Transverse colon (tissue), 4 donors: ENCODE measurements around the gene APPL1. TPM values are rescaled to one million over a fixed set of nuclear protein-coding genes. Genes with fewer than 3 reads are reported as not detected.
"Not testable (repeated sequence)": the region's sequence is repeated elsewhere in the genome, so short reads cannot be mapped to it uniquely, and the experiment has no call there.

ENCODE experiments used
- DNase-seq: peaks from one replicate; pipeline ENCODE4 v3.0.0-alpha.2; 2019
- H3K27ac ChIP-seq, 4 donors: fragments of 200-600 bp; sonication (generic); 2 replicates each; pipeline ENCODE4 v1.5.1; 2016 to 2018; ENCODE audit warnings: inconsistent platforms in 4 of 4
- H3K27me3 ChIP-seq: fragments of 200-600 bp; sonication (generic); 2 replicates; pipeline ENCODE4 v1.5.1; 2017; ENCODE audit warnings: inconsistent platforms
- H3K36me3 ChIP-seq, 4 donors: fragments of 200-600 bp; sonication (generic); 2 replicates each; pipeline ENCODE4 v1.5.1; 2017 to 2019; ENCODE audit warnings: inconsistent platforms in 4 of 4
- H3K4me1 ChIP-seq, 4 donors: fragments of 200-600 bp; sonication (generic); 2 replicates each; pipeline ENCODE4 v1.5.1; 2017 to 2020; ENCODE audit warnings: inconsistent platforms in 4 of 4
- H3K4me3 ChIP-seq, 4 donors: fragments of 200-600 bp; sonication (generic); 1 replicate in 1 of 4; 2 replicates in 3 of 4; pipeline versions ENCODE4 v1.5.1 to v1.6.1; 2017 to 2019; ENCODE audit warnings: inconsistent platforms in 4 of 4
- H3K9me3 ChIP-seq, 2 donors: fragments of 200-600 bp; sonication (generic); 2 replicates each; pipeline ENCODE4 v1.5.1; 2017 to 2019; ENCODE audit warnings: inconsistent platforms in 2 of 2
- CTCF ChIP-seq, 5 experiments: fragments of 200-600 bp in 3 of 5; fragments of 450-650 bp in 2 of 5; sonication (generic) in 3 of 5; IDR thresholded peaks; 1 replicate in 2 of 5; 2 replicates in 3 of 5; pipeline ENCODE4 v1.5.1; 2016 to 2017; ENCODE audit warnings: antibody characterized with exemption in 5 of 5, inconsistent platforms in 3 of 5, mild to moderate bottlenecking in 2 of 5, moderate library complexity in 1 of 5
- EP300 ChIP-seq: sonication (generic); formaldehyde crosslinking; IDR thresholded peaks from one replicate; pipeline ENCODE4 v1.6.1; 2017; ENCODE audit warnings: antibody characterized with exemption, low read depth
- POLR2A ChIP-seq: fragments of 450-650 bp; IDR thresholded peaks from one replicate; pipeline ENCODE4 v1.6.1; 2016; ENCODE audit warnings: antibody characterized with exemption, mild to moderate bottlenecking, moderate library complexity
- POLR2AphosphoS5 ChIP-seq, 3 donors: sonication (generic); formaldehyde crosslinking; IDR thresholded peaks; one replicate each; pipeline ENCODE4 v1.6.1; 2016; ENCODE audit warnings: antibody characterized with exemption in 3 of 3
- WGBS, 2 donors: methylation state at CpG; one replicate each; pipeline ENCODE4 v1.1.5; 2018; ENCODE audit warnings: low coverage in 1 of 2; 5-methylcytosine and 5-hydroxymethylcytosine counted together
- in situ Hi-C, 4 donors: fragments of 200-750 bp; cut with MboI; loops; one replicate each; pipeline versions ENCODE4 v1.15.0 to v1.15.1; 2017; ENCODE audit warnings: low sequenced_read_pairs in 3 of 4, low pct_ligation_motif_present in 1 of 4, low pct_unique_long_range_greater_than_20kb in 1 of 4
- intact Hi-C: fragments of 100-400 bp; cut with DNase I; formaldehyde crosslinking; loops from one replicate; pipeline ENCODE4 v1.15.1; 2023; ENCODE audit warnings: low total_unique reads
- total RNA-seq, 4 donors: library from RNA; depleted of rRNA; stranded (reverse); fragments of >200 nt; gene quantifications; one replicate each; pipeline ENCODE4 v1.1.0, GENCODE V29; 2016

APPL1 gene
- total RNA-seq, 4 donors from 2014 or later: 12.7 to 39.1 (median 26.6) TPM

GRCh38 chr3:57298041-57298440, 70.5 kb downstream of the APPL1 start:
- Histone ChIP-seq H3K4me3 (no peak overlapping the region), H3K4me1 (no peaks in the 10 kb centered on the region), H3K27ac (no peak overlapping the region), H3K9me3 (no peaks in the 10 kb centered on the region), H3K36me3 (no peaks in the 10 kb centered on the region), H3K27me3 (peaks cover 6% of the 10 kb centered on the region)
- intact Hi-C loops: no loop called here
- in situ Hi-C loops: no loop called here
- DNase-seq: no peak
- WGBS, 2 donors: 79% methylated on average over 1 of the region's 1 CpG; no CpG with 5 or more reads in 1 of the 2 donors
- no peak for TF ChIP-seq POLR2AphosphoS5 (IDR thresholded peaks at IDR 0.05)
- TF ChIP-seq EP300: no peak
- TF ChIP-seq CTCF (IDR thresholded peaks at IDR 0.05): no peak
- no peak for TF ChIP-seq POLR2A

GRCh38 chr3:57303520-57303919, 76.0 kb downstream of the APPL1 start:
- H3K27me3 ChIP-seq, H3K27ac ChIP-seq, H3K4me1 ChIP-seq, H3K9me3 ChIP-seq, in situ Hi-C loops, DNase-seq, H3K4me3 ChIP-seq, intact Hi-C loops, H3K36me3 ChIP-seq: not testable (repeated sequence)
- 96 to 97% methylated on average over 5 to 7 of the region's 7 CpGs for WGBS, 2 donors

GRCh38 chr3:57309769-57310360, 82.3 kb downstream of the APPL1 start:
- Histone ChIP-seq H3K4me3 (no peak overlapping the region), H3K27ac (no peak overlapping the region), H3K27me3 (no peaks in the 10 kb centered on the region), H3K4me1 (no peaks in the 10 kb centered on the region), H3K9me3 (no peaks in the 10 kb centered on the region), H3K36me3 (no peaks in the 10 kb centered on the region)
- no peak for DNase-seq
- WGBS, 2 donors: 56 to 71% methylated on average over 3 of the region's 3 CpGs
- intact Hi-C loops (no loop called here), in situ Hi-C loops (no loop called here)
- TF ChIP-seq POLR2AphosphoS5 (IDR thresholded peaks at IDR 0.05) (no peak), CTCF (IDR thresholded peaks at IDR 0.05) (no peak), EP300 (no peak), POLR2A (no peak)

GRCh38 chr3:57314204-57314603, 86.7 kb downstream of the APPL1 start:
- H3K36me3 ChIP-seq: no peaks in the 10 kb centered on the region
- peaks cover 14% of the 10 kb centered on the region for H3K27me3 ChIP-seq
- H3K27ac ChIP-seq: no peak overlapping the region
- intact Hi-C loops: loop anchor here (1.0 kb wide), 1 partner anchor 13 kb away; no protein-coding TSS in a partner anchor
- H3K4me3 ChIP-seq: no peak overlapping the region
- H3K9me3 ChIP-seq: peaks cover 5 to 7% of the 10 kb centered on the region in 2 donors
- in situ Hi-C loops: no loop called here
- TF ChIP-seq CTCF (IDR thresholded peaks at IDR 0.05) (no peak), EP300 (no peak), POLR2AphosphoS5 (IDR thresholded peaks at IDR 0.05) (no peak), POLR2A (no peak)
- H3K4me1 ChIP-seq: no peaks in the 10 kb centered on the region
- no peak for DNase-seq
- whole genome bisulfite sequencing, 2 donors: 87 to 93% methylated on average over 3 of the region's 3 CpGs

Other genes starting within 250 kb of the APPL1 start
- not detected for gene SPATA12, start 167.1 kb upstream of the APPL1 start, total RNA-seq
- 10 to 100 TPM in 1 of 4 donors, 1 to 10 TPM in 3; 1.9 to 40.4 (median 2.7) TPM for gene IL17RD, start 62.4 kb upstream of the APPL1 start, total RNA-seq
- gene HESX1, start 27.8 kb upstream of the APPL1 start, total RNA-seq: under 1 TPM in 1 of 4 donors, not detected in 3; 0.82 TPM
- not detected for gene ASB14, start 65.0 kb downstream of the APPL1 start, total RNA-seq